HCT116 (cell line): ENCODE results near the gene CADPS2.

ENCODE experiments used
- CTCF ChIP-seq, 3 experiments: fragments of 200-600 bp in 1 of 3; sonication (generic) in 1 of 3; IDR thresholded peaks in 2 of 3; conservative IDR thresholded peaks in 1 of 3; 2 replicates each; pipeline ENCODE4 v1.5.1; 2012 to 2017; ENCODE audit warnings: low read depth in 2 of 3, low read length in 2 of 3, antibody characterized with exemption in 1 of 3, borderline replicate concordance in 1 of 3, control low read depth in 1 of 3, mild to moderate bottlenecking in 1 of 3, mixed read lengths in 1 of 3, mixed run types in 1 of 3, moderate library complexity in 1 of 3; ENCODE audit not compliant: insufficient read depth in 1 of 3
- EZH2 ChIP-seq: fragments of 200-600 bp; sonication (generic); IDR thresholded peaks from 2 replicates; pipeline ENCODE4 v1.6.1; 2017; ENCODE audit warnings: antibody characterized with exemption, mixed run types
- MAX ChIP-seq: IDR thresholded peaks from 2 replicates; pipeline ENCODE4 v1.6.1; 2012
- POLR2A ChIP-seq: IDR thresholded peaks from 2 replicates; pipeline ENCODE4 v1.7.0; 2011; ENCODE audit warnings: borderline replicate concordance; ENCODE audit not compliant: insufficient read depth, insufficient read length; ENCODE audit errors: extremely low read depth
- POLR2AphosphoS5 ChIP-seq: IDR thresholded peaks from 2 replicates; pipeline ENCODE4 v1.6.1; 2011; ENCODE audit warnings: mild to moderate bottlenecking, low read depth, low read length, moderate library complexity
- RAD21 ChIP-seq: IDR thresholded peaks from 2 replicates; pipeline ENCODE4 v1.6.1; 2012; ENCODE audit warnings: low read depth, mild to moderate bottlenecking
- SRF ChIP-seq: IDR thresholded peaks from 2 replicates; pipeline ENCODE4 v1.6.1; 2012; ENCODE audit warnings: low read depth
- TCF7L2 ChIP-seq: IDR thresholded peaks from 2 replicates; pipeline ENCODE4 v1.7.0; 2011; ENCODE audit warnings: borderline replicate concordance, inconsistent platforms; ENCODE audit not compliant: insufficient read depth, insufficient read length; ENCODE audit errors: extremely low read depth
- YY1 ChIP-seq: IDR thresholded peaks from 2 replicates; pipeline ENCODE4 v1.6.1; 2011; ENCODE audit warnings: low read length, low read depth, moderate library complexity, mild to moderate bottlenecking; ENCODE audit not compliant: insufficient replicate concordance; ENCODE audit errors: extremely low read depth
- TF ChIP-seq, protein P1 (sequence below): IDR thresholded peaks from 2 replicates; pipeline ENCODE4 v1.6.1; 2012

DNA sequence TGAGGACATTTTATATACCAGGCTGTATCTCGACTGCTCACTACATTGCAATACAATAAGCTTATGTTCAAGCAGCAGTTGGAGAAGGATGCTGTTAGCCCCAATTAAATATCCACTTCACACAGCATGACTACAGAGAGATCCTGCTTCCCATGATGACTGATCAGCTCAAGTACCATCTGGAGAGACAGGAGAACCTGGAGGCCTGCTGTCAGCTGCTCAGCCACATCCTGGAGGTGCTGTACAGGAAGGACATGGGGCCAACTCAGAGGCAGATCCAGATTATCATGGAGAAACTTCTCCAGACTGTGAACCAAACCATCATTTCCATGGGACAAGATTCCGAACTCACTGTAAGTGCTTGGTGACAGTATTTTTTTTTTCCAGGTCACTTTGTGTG is 209.8 kb downstream of the CADPS2 start:
- TF ChIP-seq TCF7L2 (no peak), CTCF (IDR thresholded peaks at IDR 0.05 in 2 of 3, conservative IDR thresholded peaks at IDR 0.05 in 1 of 3; ENCODE audit: borderline replicate concordance in 1 of 3, insufficient read depth in 1 of 3, low read depth in 2 of 3, low read length in 2 of 3) (no peak), YY1 (no peak), POLR2A (no peak), SRF (no peak), EZH2 (no peak), RAD21 (no peak), POLR2AphosphoS5 (no peak), MAX (no peak)
- TF ChIP-seq, protein P1, sequence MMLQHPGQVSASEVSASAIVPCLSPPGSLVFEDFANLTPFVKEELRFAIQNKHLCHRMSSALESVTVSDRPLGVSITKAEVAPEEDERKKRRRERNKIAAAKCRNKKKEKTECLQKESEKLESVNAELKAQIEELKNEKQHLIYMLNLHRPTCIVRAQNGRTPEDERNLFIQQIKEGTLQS: no peak
